Subcutaneous abdominal adipose tissue (tissue), 5 donors: ENCODE results near the gene PIEZO1.

Experiments used
- H3K27ac ChIP-seq: one replicate; pipeline ENCODE4 v1.7.0; 2013; ENCODE audit warnings: low read depth, mild to moderate bottlenecking, inconsistent platforms, low read length, moderate library complexity
- H3K27me3 ChIP-seq, 5 donors: one replicate each; pipeline ENCODE4 v1.7.0; 2013; ENCODE audit warnings: low read length in 5 of 5, inconsistent platforms in 1 of 5; ENCODE audit not compliant: control insufficient read depth in 5 of 5, insufficient read depth in 4 of 5
- H3K36me3 ChIP-seq, 5 donors: one replicate each; pipeline ENCODE4 v1.7.0; 2013; ENCODE audit warnings: low read length in 5 of 5; ENCODE audit not compliant: control insufficient read depth in 5 of 5, insufficient read depth in 5 of 5
- H3K4me1 ChIP-seq, 5 donors: one replicate each; pipeline ENCODE4 v1.7.0; 2013; ENCODE audit warnings: low read length in 5 of 5, mild to moderate bottlenecking in 3 of 5, moderate library complexity in 1 of 5; ENCODE audit not compliant: control insufficient read depth in 5 of 5, insufficient read depth in 5 of 5
- H3K4me3 ChIP-seq, 5 donors: one replicate each; pipeline ENCODE4 v1.7.0; 2013; ENCODE audit warnings: low read length in 5 of 5, low read depth in 1 of 5
- H3K9ac ChIP-seq, 5 donors: one replicate each; pipeline ENCODE4 v1.7.0; 2013; ENCODE audit warnings: low read length in 5 of 5, mild to moderate bottlenecking in 4 of 5, moderate library complexity in 3 of 5
- H3K9me3 ChIP-seq, 5 donors: one replicate each; pipeline ENCODE4 v1.7.0; 2013; ENCODE audit warnings: low read length in 5 of 5; ENCODE audit not compliant: control insufficient read depth in 5 of 5
- donor health status: healthy.
- donor health status: healthy.
- donor health status: healthy.
- donor health status: healthy.
- donor health status: healthy.

Gene PIEZO1

GRCh38 chr16:88692861-88693260, 92.2 kb downstream of the PIEZO1 start:
- H3K9me3 ChIP-seq = no peaks in the 10 kb centered on the region
- no peak overlapping the region for H3K9ac ChIP-seq
- peaks cover 15 to 31% (median 17%) of the 10 kb centered on the region in 5 donors for H3K27me3 ChIP-seq
- H3K27ac ChIP-seq = no peak overlapping the region
- peaks cover 0 to 25% (median 20%) of the 10 kb centered on the region in 5 donors for H3K36me3 ChIP-seq
- peaks cover 0 to 12% (median 3%) of the 10 kb centered on the region in 5 donors for H3K4me1 ChIP-seq
- H3K4me3 ChIP-seq = no peak overlapping the region

DNA sequence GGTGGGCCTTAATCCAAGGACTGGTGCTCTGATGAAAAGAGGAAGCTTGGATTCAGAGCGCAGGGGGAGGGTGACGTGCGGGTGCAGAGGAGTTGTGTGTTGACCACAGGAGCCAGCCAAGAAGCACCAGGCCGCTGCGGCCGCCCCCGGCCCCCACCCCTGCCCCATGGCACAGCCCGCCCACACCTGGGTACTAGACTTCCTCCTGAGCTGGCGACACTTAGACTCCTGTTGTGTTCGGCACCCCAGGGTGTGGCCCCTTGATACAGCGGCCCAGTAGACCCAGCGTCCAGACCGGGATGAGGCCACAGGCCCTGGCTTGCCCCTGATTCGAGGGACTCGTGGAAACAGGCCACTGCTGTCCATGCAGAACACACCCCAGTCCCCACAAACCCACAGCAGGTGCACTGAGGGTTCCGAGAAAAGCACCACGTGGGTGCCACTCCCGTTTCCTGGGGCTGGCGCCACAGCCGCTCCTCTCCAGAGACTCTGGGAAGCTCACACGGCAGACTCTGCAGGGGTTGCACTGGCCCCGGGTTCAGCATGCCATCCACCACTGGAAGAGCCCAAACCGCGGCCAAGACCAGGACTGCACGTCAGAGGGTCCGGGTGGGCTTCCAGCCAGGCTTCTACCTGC, 93.0 kb downstream of the PIEZO1 start:
- H3K4me3 ChIP-seq = no peak overlapping the region
- peaks cover 0 to 13% (median 3%) of the 10 kb centered on the region in 5 donors for H3K4me1 ChIP-seq
- no peaks in the 10 kb centered on the region for H3K9me3 ChIP-seq
- no peak overlapping the region for H3K27ac ChIP-seq
- peak overlapping the region in 1 of 5 donors; percentile 30 for H3K9ac ChIP-seq
- H3K27me3 ChIP-seq = peaks cover 17 to 31% (median 23%) of the 10 kb centered on the region in 5 donors
- H3K36me3 ChIP-seq = peaks cover 0 to 17% (median 12%) of the 10 kb centered on the region in 5 donors

- H3K4me1 ChIP-seq = peaks cover 0 to 21% (median 11%) of the 10 kb centered on the region in 5 donors
- H3K36me3 ChIP-seq = peaks cover 0 to 10% (median 6%) of the 10 kb centered on the region in 5 donors
- H3K9ac ChIP-seq = no peak overlapping the region
- no peaks in the 10 kb centered on the region for H3K9me3 ChIP-seq
- H3K27ac ChIP-seq = no peak overlapping the region
- no peak overlapping the region for H3K4me3 ChIP-seq
- H3K27me3 ChIP-seq = peaks cover 17 to 31% (median 24%) of the 10 kb centered on the region in 5 donors
Measured at GRCh38 chr16:88691129-88691813, 93.7 kb downstream of the PIEZO1 start.

DNA sequence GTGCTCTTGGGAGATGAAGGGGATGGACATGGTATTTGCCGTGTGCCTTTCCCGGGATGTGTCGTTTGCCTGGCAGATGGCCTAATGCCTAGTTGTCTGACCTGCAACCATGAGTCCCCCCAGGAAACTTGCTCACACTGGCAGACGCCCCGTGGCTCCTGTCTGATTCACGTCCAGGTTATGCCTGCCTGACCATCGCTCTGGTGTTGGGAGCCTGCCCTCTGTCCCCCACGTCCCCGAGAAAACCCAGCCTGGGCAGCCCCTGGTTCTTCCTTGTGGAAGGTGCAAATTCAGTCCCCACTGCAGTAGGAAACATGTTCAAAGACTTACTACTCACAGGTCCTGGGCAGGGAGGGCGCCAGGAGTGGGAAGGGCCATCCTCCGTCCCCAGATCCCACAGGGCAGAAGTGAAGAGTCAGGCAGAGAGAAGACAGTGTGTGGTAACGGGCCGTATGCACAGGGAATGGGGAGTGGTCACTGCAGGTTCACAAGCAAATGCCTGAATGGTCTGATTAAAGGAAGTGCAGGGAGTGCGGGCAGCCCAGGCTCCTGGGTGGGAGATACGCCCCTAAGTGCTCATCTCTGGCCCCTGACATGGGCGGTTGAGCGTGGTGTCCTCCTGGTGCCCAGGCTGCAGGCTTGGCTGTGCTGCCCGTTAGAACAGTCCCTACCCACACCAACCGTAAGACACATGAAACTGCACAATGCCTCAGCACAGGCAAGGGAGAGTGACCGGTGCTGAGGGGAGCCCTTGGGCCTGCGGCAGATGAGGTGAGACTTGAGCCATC, 94.5 kb downstream of the PIEZO1 start:
- Histone ChIP-seq H3K36me3 (peaks cover 0 to 3% (median 0%) of the 10 kb centered on the region in 5 donors), H3K4me3 (no peak overlapping the region), H3K27me3 (peaks cover 19 to 34% (median 28%) of the 10 kb centered on the region in 5 donors), H3K9ac (no peak overlapping the region), H3K27ac (no peak overlapping the region), H3K4me1 (peaks cover 0 to 29% (median 18%) of the 10 kb centered on the region in 5 donors), H3K9me3 (no peaks in the 10 kb centered on the region)

- Histone ChIP-seq H3K27ac (no peak overlapping the region), H3K9me3 (no peaks in the 10 kb centered on the region), H3K9ac (no peak overlapping the region), H3K4me1 (peaks cover 0 to 38% (median 26%) of the 10 kb centered on the region in 5 donors), H3K27me3 (peaks cover 19 to 53% (median 39%) of the 10 kb centered on the region in 5 donors), H3K4me3 (no peak overlapping the region), H3K36me3 (no peaks in the 10 kb centered on the region)
Measured at GRCh38 chr16:88688013-88688778, 96.8 kb downstream of the PIEZO1 start.

DNA sequence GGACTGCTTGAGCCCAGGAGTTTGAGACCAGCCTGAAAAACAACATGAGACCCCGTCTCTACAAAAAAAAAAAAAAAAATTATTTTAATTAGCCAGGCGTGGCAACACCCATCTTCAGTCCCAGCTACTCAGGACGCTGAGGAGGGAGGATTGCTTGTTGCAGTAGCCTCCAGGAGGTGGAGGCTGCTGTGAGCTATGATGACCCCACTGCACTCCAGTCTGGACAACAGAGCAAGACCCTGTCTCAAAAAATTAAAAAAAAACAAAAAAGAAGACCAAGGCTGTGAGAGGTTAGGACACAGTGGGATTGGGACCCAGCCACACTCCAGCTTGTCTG, 97.4 kb downstream of the PIEZO1 start:
- peaks cover 0 to 38% (median 26%) of the 10 kb centered on the region in 5 donors for H3K4me1 ChIP-seq
- H3K36me3 ChIP-seq = no peaks in the 10 kb centered on the region
- H3K4me3 ChIP-seq = no peak overlapping the region
- no peak overlapping the region for H3K27ac ChIP-seq
- no peak overlapping the region for H3K9ac ChIP-seq
- no peaks in the 10 kb centered on the region for H3K9me3 ChIP-seq
- peaks cover 19 to 53% (median 39%) of the 10 kb centered on the region in 5 donors for H3K27me3 ChIP-seq

- Histone ChIP-seq H3K27me3 (peaks cover 17 to 52% (median 40%) of the 10 kb centered on the region in 5 donors), H3K4me1 (peaks cover 0 to 38% (median 26%) of the 10 kb centered on the region in 5 donors), H3K9me3 (no peaks in the 10 kb centered on the region), H3K36me3 (no peaks in the 10 kb centered on the region), H3K27ac (no peak overlapping the region), H3K9ac (no peak overlapping the region), H3K4me3 (no peak overlapping the region)
Measured at GRCh38 chr16:88687254-88687576, 97.8 kb downstream of the PIEZO1 start.

GRCh38 chr16:88686439-88687253, 98.4 kb downstream of the PIEZO1 start, which contains the start of gene SNAI3:
Gene SNAI3 (minus strand): TSS chr16:88686507. CDS start chr16:88686406, 101 bp downstream.
- Histone ChIP-seq H3K4me1 (peaks cover 0 to 40% (median 30%) of the 10 kb centered on the region in 5 donors), H3K27me3 (peaks cover 20 to 55% (median 46%) of the 10 kb centered on the region in 5 donors), H3K9ac (peak within 1 kb of the TSS in 3 of 5 donors; percentile 35 to 41 (median 39)), H3K9me3 (no peaks in the 10 kb centered on the region), H3K27ac (no peak within 1 kb of the TSS), H3K36me3 (no peaks in the 10 kb centered on the region), H3K4me3 (peak within 1 kb of the TSS in 4 of 5 donors; percentile 47 to 68 (median 57))

DNA sequence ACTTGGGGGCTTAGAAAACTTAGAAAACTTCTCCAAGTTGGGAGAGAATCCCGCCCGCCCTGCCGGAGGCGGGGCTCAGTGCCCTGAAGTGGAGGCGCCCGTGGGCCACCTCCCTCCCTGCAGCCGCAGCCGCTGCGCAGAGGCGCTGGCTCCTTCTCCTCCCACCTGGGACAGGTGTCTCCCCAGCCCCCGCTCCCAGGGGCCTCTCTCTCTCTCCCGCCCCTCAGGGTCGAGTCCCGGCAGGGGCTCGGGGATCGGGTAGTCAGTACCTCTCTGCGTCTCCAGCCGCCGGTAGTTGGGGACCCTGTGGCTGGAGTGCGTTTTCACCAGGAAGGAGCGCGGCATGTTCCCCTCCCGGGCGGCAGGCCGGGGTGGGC, 99.0 kb downstream of the PIEZO1 start:
- peak overlapping the region in 4 of 5 donors; percentile 47 to 68 (median 57) for H3K4me3 ChIP-seq
- H3K9me3 ChIP-seq = no peaks in the 10 kb centered on the region
- H3K27ac ChIP-seq = no peak overlapping the region
- peaks cover 0 to 40% (median 34%) of the 10 kb centered on the region in 5 donors for H3K4me1 ChIP-seq
- peaks cover 20 to 59% (median 48%) of the 10 kb centered on the region in 5 donors for H3K27me3 ChIP-seq
- H3K36me3 ChIP-seq = no peaks in the 10 kb centered on the region
- peak overlapping the region in 2 of 5 donors; percentile 39 to 41 for H3K9ac ChIP-seq
